ENCODE data around the gene RABGAP1L. TPM values are rescaled to one million over a fixed set of nuclear protein-coding genes. Genes with fewer than 3 reads are reported as not detected.
A peak's percentile ranks its signal among the peaks of the same experiment; 100 is the strongest.

RABGAP1L gene
- polyA plus RNA-seq (19.9 to 24.2 TPM (median 21.3 TPM) in 3 replicates), polyA minus RNA-seq (23.7 to 86.1 TPM (median 54.4 TPM) in 3 replicates)
- 13.7 TPM for polyA plus RNA-seq (2011; ENCODE audit: low read depth)
- polyA plus RNA-seq (2011; cell fraction: cytosol; rRNA removed) = 18.9 and 26.4 TPM in 2 replicates
- 36.3 and 40.6 TPM in 2 replicates for polyA plus RNA-seq (2011; cell fraction: nucleus; rRNA removed)
- polyA plus RNA-seq (2012; ENCODE audit: low replicate concordance) = 9.1 and 18.0 TPM in 2 replicates
- 28.4 TPM for polyA minus RNA-seq (2011; cell fraction: cytosol; rRNA and poly(A)+ RNA removed)
- 56.1 and 133 TPM in 2 replicates for polyA minus RNA-seq (2011; cell fraction: nucleus; rRNA and poly(A)+ RNA removed)

DNA sequence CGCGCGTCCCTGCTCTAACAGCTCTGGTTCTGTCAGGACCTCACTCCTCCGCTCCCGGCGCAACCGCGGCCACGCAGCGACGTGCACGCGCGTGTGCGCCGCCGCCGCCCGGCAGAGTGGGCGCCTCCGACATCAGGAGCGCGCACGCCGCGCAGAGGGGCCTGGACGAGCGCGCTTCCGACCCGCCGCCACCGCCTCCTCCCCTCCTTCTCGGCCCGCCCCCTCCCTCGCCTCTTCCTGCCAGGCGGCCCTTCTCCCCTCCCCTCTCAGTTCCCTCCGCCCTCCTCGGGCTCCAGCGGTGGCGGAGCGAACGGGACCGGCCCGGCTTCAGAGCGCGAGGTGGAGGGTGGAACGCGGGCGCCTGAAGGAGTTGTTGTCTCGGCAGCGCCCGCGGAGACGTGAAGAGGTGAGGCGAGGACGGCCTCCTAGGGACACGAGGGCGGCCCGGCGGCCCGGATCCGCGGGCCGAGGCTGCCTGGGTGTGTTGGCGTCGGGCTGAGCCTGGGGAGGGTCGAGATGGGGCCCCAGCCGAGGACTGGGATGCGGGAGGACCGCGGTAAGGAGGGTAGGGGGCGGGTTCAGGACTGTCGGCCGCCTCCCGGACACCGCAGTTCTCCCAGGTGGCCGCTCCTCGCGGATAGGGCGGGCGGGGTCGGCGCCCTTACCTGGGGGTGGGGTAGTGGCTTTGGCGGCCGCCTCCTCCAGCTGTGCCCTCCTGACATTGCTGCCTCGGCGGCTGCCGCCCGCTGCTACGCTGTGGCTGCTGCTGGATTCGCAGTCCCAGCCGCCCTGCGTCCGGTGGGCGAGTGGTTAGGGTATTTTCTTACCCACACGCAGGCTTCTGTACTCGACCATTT is at the start of gene RABGAP1L:
TSS of gene RABGAP1L (plus strand) at position 269 of the 857 bp plus-strand sequence.
- FAIRE-seq (no peak), DNase-seq (ENCODE audit: low read depth, low spot score) (peak; percentile 28)
- dilution Hi-C loops (cut with MboI; ENCODE audit: extremely low pct_ligation_motif_present, low sequenced_read_pairs) = no loop called here
- peaks cover 24% of the 10 kb centered on the region for H3K4me1 ChIP-seq (ENCODE audit: control insufficient read depth, extremely low read depth, insufficient read depth, low read length)
- no peaks in the 10 kb centered on the region for H4K20me1 ChIP-seq (ENCODE audit: control insufficient read depth, extremely low read depth, insufficient read depth, low read length)
- H3K79me2 ChIP-seq (ENCODE audit: control insufficient read depth, insufficient read depth, low read length) = peaks cover 29% of the 10 kb centered on the region
- no peaks in the 10 kb centered on the region for H3K27me3 ChIP-seq (ENCODE audit: control insufficient read depth, extremely low read depth, insufficient read depth, low read length)
- H3K36me3 ChIP-seq (ENCODE audit: control insufficient read depth in 2 of 2, extremely low read depth in 1 of 2, insufficient read depth in 2 of 2, low read length in 2 of 2) = no peaks in the 10 kb centered on the region
- H3K9me3 ChIP-seq (ENCODE audit: control insufficient read depth, low read depth, low read length) = no peaks in the 10 kb centered on the region
- peak within 1 kb of the TSS; percentile 100 for H3K4me2 ChIP-seq (ENCODE audit: control insufficient read depth, extremely low read depth, insufficient read depth, low read depth, low read length)
- no peak for TF ChIP-seq EZH2 (IDR thresholded peaks at IDR 0.05; ENCODE audit: low read length)
- TF ChIP-seq, protein P1, sequence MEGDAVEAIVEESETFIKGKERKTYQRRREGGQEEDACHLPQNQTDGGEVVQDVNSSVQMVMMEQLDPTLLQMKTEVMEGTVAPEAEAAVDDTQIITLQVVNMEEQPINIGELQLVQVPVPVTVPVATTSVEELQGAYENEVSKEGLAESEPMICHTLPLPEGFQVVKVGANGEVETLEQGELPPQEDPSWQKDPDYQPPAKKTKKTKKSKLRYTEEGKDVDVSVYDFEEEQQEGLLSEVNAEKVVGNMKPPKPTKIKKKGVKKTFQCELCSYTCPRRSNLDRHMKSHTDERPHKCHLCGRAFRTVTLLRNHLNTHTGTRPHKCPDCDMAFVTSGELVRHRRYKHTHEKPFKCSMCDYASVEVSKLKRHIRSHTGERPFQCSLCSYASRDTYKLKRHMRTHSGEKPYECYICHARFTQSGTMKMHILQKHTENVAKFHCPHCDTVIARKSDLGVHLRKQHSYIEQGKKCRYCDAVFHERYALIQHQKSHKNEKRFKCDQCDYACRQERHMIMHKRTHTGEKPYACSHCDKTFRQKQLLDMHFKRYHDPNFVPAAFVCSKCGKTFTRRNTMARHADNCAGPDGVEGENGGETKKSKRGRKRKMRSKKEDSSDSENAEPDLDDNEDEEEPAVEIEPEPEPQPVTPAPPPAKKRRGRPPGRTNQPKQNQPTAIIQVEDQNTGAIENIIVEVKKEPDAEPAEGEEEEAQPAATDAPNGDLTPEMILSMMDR (optimal IDR thresholded peaks at IDR 0.05 in 1 of 3, IDR thresholded peaks at IDR 0.05 in 1 of 3, conservative IDR thresholded peaks at IDR 0.05 in 1 of 3; ENCODE audit: extremely low read depth in 1 of 3, insufficient read depth in 2 of 3, low read length in 3 of 3) = no peak
- peak within 1 kb of the TSS; percentile 72 for H3K27ac ChIP-seq (ENCODE audit: control insufficient read depth, insufficient read depth, low read length)
- H2AFZ ChIP-seq (ENCODE audit: control insufficient read depth, low read length) = peak within 1 kb of the TSS; percentile 91
- peak within 1 kb of the TSS; percentile 86 for H3K9ac ChIP-seq (ENCODE audit: control insufficient read depth, extremely low read depth, insufficient read depth, low read length)
- no peaks in the 10 kb centered on the region for H3K9me1 ChIP-seq (ENCODE audit: control insufficient read depth, extremely low read depth, insufficient read depth, low read length)
- peak within 1 kb of the TSS; percentile 48 to 98 (median 74) for H3K4me3 ChIP-seq (ENCODE audit: control insufficient read depth in 2 of 3, extremely low read depth in 1 of 3, insufficient read depth in 2 of 3, low read depth in 1 of 3, low read length in 3 of 3)

- Histone ChIP-seq H3K4me2 (ENCODE audit: control insufficient read depth, extremely low read depth, insufficient read depth, low read depth, low read length) (no peak overlapping the region), H3K27me3 (ENCODE audit: control insufficient read depth, extremely low read depth, insufficient read depth, low read length) (no peaks in the 10 kb centered on the region), H3K9me1 (ENCODE audit: control insufficient read depth, extremely low read depth, insufficient read depth, low read length) (no peaks in the 10 kb centered on the region), H3K4me3 (ENCODE audit: control insufficient read depth in 2 of 3, extremely low read depth in 1 of 3, insufficient read depth in 2 of 3, low read depth in 1 of 3, low read length in 3 of 3) (no peak overlapping the region), H2AFZ (ENCODE audit: control insufficient read depth, low read length) (no peak overlapping the region), H4K20me1 (ENCODE audit: control insufficient read depth, extremely low read depth, insufficient read depth, low read length) (no peaks in the 10 kb centered on the region), H3K36me3 (ENCODE audit: control insufficient read depth in 2 of 2, extremely low read depth in 1 of 2, insufficient read depth in 2 of 2, low read length in 2 of 2) (no peaks in the 10 kb centered on the region), H3K79me2 (ENCODE audit: control insufficient read depth, insufficient read depth, low read length) (no peaks in the 10 kb centered on the region), H3K9me3 (ENCODE audit: control insufficient read depth, low read depth, low read length) (no peaks in the 10 kb centered on the region), H3K27ac (ENCODE audit: control insufficient read depth, insufficient read depth, low read length) (no peak overlapping the region), H3K4me1 (ENCODE audit: control insufficient read depth, extremely low read depth, insufficient read depth, low read length) (peaks cover 10% of the 10 kb centered on the region), H3K9ac (ENCODE audit: control insufficient read depth, extremely low read depth, insufficient read depth, low read length) (no peak overlapping the region)
- DNase-seq (ENCODE audit: low read depth, low spot score) = no peak
- dilution Hi-C loops (cut with MboI; ENCODE audit: extremely low pct_ligation_motif_present, low sequenced_read_pairs) = no loop called here
- FAIRE-seq = no peak
- no peak for TF ChIP-seq EZH2 (IDR thresholded peaks at IDR 0.05; ENCODE audit: low read length)
- TF ChIP-seq, protein P1 (optimal IDR thresholded peaks at IDR 0.05 in 1 of 3, IDR thresholded peaks at IDR 0.05 in 1 of 3, conservative IDR thresholded peaks at IDR 0.05 in 1 of 3; ENCODE audit: extremely low read depth in 1 of 3, insufficient read depth in 2 of 3, low read length in 3 of 3) = no peak
Observed at GRCh38 chr1:174110053-174110452, 49.3 kb upstream of the RABGAP1L start.

Data from keratinocyte (primary cell).